Measurements from ENCODE around the gene PEAK3. TPM values are rescaled to one million over a fixed set of nuclear protein-coding genes. Genes with fewer than 3 reads are reported as not detected.

PEAK3 gene, protein sequence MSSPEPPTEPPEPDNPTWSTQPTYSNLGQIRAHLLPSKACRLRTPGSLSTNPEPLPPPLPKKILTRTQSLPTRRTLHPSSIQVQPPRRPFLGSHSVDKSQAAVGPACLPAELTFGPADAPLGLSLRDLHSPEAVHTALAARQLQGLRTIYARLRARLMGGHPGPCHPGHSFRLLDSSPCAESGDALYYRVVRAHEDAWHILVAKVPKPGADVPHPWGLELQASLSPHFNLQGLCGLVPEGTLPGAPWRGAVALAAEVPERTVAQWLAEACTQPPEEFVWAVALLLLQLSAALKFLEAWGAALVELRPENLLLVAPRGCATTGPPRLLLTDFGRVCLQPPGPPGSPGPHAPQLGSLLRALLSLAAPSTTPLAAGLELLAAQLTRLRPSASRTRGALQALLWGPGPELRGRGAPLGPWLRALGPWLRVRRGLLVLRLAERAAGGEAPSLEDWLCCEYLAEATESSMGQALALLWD
- 1 to 10 TPM in 1 of 2 donors, under 1 TPM in 1; 0.93 to 1.5 TPM for total RNA-seq
- under 1 TPM in 1 of 2 donors, not detected in 1; 0.88 TPM for polyA plus RNA-seq
- long read RNA-seq, donor 1, partial matches to known transcripts: 0 of 17 reads
- long read RNA-seq, donor 1, other reads (novel, unspliced or antisense): 17 of 17 reads
- long read RNA-seq, donor 2, partial matches to known transcripts: 0 of 3 reads
- long read RNA-seq, donor 2, other reads (novel, unspliced or antisense): 3 of 3 reads

DNA sequence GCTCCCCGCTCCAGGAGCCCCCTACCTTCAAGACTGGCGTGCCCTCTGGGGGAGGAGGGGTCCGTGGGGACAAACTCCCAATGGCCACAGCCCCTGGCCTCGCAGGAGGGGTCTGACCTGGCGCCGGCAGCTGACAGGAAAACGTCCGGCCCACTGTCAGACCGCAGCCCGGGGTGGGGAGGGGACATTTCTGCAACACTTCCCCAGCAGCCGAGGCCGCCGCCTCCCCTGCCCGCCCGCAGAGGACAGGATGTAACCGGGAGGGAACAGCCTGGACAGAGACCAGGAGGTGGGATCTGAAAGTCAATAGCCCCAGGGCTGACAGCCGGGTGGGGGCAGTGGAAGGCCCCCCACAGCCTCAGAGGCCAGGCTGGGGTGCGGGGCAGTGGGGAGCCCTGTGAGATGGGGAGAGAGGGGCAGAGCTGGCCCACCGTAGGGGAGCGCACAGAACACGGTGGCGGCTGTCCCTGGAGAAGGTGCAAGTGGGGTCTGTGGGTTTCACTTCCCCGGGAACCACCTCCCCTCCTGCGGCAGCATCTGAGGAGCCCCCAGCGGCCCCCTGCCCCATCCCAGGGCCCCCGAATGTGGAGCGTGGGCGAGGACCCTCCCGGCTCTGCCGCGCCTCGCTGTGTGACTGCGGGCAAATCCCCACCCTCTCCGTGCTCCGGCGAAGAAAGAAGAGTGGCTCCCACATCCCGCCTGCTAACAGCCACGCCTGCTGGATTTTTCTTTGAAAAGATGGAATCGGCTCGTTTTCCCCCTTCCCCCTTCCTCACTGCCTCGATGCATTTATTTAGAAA lies at the start of gene PEAK3:
Gene PEAK3, minus strand, starts transcription at position 114 of the 800 bp plus-strand sequence. CDS start 1,244 bp downstream, outside the sequence.
- H3K27me3 ChIP-seq (ENCODE audit: control insufficient read depth in 1 of 2, insufficient read depth in 2 of 2, low read length in 1 of 2): no peaks in the 10 kb centered on the region
- H3K4me1 ChIP-seq (ENCODE audit: control insufficient read depth in 1 of 2, insufficient read depth in 2 of 2, low read length in 2 of 2): no peaks in the 10 kb centered on the region
- ATAC-seq (ENCODE audit: low FRiP score): peak; percentile 56
- intact Hi-C loops (cut with DNase I): no loop called here
- H3K36me3 ChIP-seq (ENCODE audit: control insufficient read depth in 1 of 2, insufficient read depth in 2 of 2, low read length in 1 of 2): no peaks in the 10 kb centered on the region
- peak; percentile 89 to 90 for DNase-seq
- no peak within 1 kb of the TSS for H3K4me3 ChIP-seq (ENCODE audit: low read length in 2 of 2)
- 21 to 30% methylated on average over 38 to 41 of the region's 41 CpGs for WGBS, 2 donors
- no peak within 1 kb of the TSS for H3K27ac ChIP-seq (ENCODE audit: low read depth in 1 of 2, low read length in 2 of 2)
- H3K9me3 ChIP-seq (ENCODE audit: control insufficient read depth, low read length): no peaks in the 10 kb centered on the region

DNA sequence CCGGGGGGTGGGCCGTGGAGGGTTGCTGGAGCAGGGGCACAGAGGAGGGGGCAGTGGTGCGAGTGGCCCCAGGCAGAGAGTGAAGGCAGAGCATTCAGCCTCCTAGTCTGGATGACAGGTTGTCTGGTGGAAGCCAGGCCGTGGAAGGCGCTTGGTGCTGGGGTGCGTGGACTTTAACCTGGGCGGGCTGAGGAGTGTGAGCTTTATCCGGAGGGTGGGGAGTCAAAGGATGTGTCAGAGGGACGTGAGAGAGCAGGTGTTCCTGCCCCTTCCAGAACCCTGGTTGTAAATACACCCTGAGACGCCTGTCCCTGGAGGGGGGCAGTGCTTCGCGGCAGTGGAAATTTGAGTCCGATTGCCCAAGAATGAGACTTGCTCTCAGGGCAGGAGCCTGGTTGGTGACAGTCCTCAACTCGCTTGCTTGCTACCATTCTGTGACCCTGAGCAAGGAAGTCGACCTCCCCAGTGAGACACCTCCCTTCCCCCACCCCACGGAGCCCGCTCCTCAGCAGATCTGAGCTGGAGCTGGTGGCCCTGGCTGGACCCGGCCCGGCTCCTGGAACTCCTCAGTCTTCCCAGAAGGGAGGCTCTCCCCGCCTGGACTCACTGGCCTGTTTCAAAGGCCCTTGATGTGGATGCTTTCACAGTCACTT lies 48.8 kb upstream of the PEAK3 start:
- H3K27ac ChIP-seq (ENCODE audit: low read depth in 1 of 2, low read length in 2 of 2): no peak overlapping the region
- no peaks in the 10 kb centered on the region for H3K4me1 ChIP-seq (ENCODE audit: control insufficient read depth in 1 of 2, insufficient read depth in 2 of 2, low read length in 2 of 2)
- H3K4me3 ChIP-seq (ENCODE audit: low read length in 2 of 2): no peak overlapping the region
- intact Hi-C loops (cut with DNase I): no loop called here
- WGBS, 2 donors: 72 to 74% methylated on average over 20 of the region's 20 CpGs
- no peak for ATAC-seq (ENCODE audit: low FRiP score)
- H3K36me3 ChIP-seq (ENCODE audit: control insufficient read depth in 1 of 2, insufficient read depth in 2 of 2, low read length in 1 of 2): no peaks in the 10 kb centered on the region
- H3K9me3 ChIP-seq (ENCODE audit: control insufficient read depth, low read length): no peaks in the 10 kb centered on the region
- no peaks in the 10 kb centered on the region for H3K27me3 ChIP-seq (ENCODE audit: control insufficient read depth in 1 of 2, insufficient read depth in 2 of 2, low read length in 1 of 2)
- no peak for DNase-seq

DNA sequence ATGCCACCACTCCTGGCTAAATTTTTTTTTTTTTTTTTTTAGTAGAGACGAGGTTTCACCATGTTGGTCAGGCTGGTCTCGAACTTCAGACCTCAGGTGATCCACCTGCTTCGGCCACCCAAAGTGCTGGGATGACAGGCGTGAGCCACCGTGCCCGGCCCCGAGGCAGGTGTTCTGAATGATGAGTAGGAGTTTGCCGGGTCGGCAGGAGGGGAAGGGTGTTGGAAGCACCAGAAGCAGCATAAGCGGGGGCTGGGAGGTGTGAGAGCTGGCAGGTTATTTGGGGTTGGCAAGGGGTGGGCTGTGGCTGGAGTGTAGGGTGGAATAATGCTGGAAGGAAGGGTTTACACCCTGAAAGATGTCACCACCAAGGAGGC lies 48.3 kb upstream of the PEAK3 start:
- Histone ChIP-seq H3K4me1 (ENCODE audit: control insufficient read depth in 1 of 2, insufficient read depth in 2 of 2, low read length in 2 of 2) (no peaks in the 10 kb centered on the region), H3K36me3 (ENCODE audit: control insufficient read depth in 1 of 2, insufficient read depth in 2 of 2, low read length in 1 of 2) (no peaks in the 10 kb centered on the region), H3K9me3 (ENCODE audit: control insufficient read depth, low read length) (no peaks in the 10 kb centered on the region), H3K4me3 (ENCODE audit: low read length in 2 of 2) (no peak overlapping the region), H3K27ac (ENCODE audit: low read depth in 1 of 2, low read length in 2 of 2) (no peak overlapping the region), H3K27me3 (ENCODE audit: control insufficient read depth in 1 of 2, insufficient read depth in 2 of 2, low read length in 1 of 2) (no peaks in the 10 kb centered on the region)
- WGBS, 2 donors: 77 to 82% methylated on average over 10 of the region's 10 CpGs
- ATAC-seq (ENCODE audit: low FRiP score) (no peak), DNase-seq (no peak)
- intact Hi-C loops (cut with DNase I): no loop called here

DNA sequence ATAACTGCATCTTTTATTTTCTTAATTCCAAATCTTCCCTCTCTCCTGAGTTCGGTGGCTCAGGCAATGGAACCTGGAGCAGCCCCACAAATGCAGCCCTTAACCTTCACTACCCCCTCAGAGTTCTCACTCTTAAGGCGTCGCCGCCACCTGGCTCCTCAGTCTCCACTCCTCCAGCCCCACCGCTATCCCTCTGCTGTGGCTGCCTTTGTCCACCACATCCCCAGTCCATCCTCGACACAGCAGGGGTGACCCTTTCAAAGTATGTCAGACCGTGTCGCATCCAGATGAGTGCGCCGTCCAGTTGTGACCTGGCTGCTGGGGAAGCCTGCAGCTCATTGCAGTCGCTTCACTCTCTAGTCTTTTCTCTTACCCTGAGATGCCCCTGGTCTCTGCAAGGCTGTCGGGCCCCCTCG lies 47.5 kb upstream of the PEAK3 start:
- Histone ChIP-seq H3K36me3 (ENCODE audit: control insufficient read depth in 1 of 2, insufficient read depth in 2 of 2, low read length in 1 of 2) (no peaks in the 10 kb centered on the region), H3K27me3 (ENCODE audit: control insufficient read depth in 1 of 2, insufficient read depth in 2 of 2, low read length in 1 of 2) (no peaks in the 10 kb centered on the region), H3K27ac (ENCODE audit: low read depth in 1 of 2, low read length in 2 of 2) (no peak overlapping the region), H3K9me3 (ENCODE audit: control insufficient read depth, low read length) (no peaks in the 10 kb centered on the region), H3K4me3 (ENCODE audit: low read length in 2 of 2) (peak overlapping the region in 1 of 2 donors; percentile 75), H3K4me1 (ENCODE audit: control insufficient read depth in 1 of 2, insufficient read depth in 2 of 2, low read length in 2 of 2) (no peaks in the 10 kb centered on the region)
- no peak for DNase-seq
- ATAC-seq (ENCODE audit: low FRiP score): no peak
- intact Hi-C loops (cut with DNase I): loop anchor here in 1 of 2 donors (5.0 kb wide), 1 partner anchor 62 kb away; no protein-coding TSS in a partner anchor
- WGBS, 2 donors: 54 to 55% methylated on average over 13 of the region's 13 CpGs

DNA sequence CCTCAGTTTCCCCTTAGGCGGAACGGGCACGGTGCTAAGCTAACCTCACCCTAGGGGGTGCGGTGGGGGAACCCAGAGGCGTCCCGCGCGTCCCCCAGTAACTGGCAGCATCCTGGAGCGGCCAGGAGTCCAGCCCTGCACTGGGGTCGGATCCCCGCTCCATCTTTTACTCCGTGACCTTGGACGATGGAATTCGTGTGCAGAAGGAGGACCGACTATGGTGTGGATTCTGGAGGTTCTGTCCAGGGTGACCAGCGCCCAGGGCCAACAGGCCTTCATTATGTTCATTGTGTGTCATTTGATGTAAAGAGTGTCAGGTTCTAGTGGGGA lies 47.1 kb upstream of the PEAK3 start:
- Histone ChIP-seq H3K4me1 (ENCODE audit: control insufficient read depth in 1 of 2, insufficient read depth in 2 of 2, low read length in 2 of 2) (no peaks in the 10 kb centered on the region), H3K36me3 (ENCODE audit: control insufficient read depth in 1 of 2, insufficient read depth in 2 of 2, low read length in 1 of 2) (no peaks in the 10 kb centered on the region), H3K27me3 (ENCODE audit: control insufficient read depth in 1 of 2, insufficient read depth in 2 of 2, low read length in 1 of 2) (no peaks in the 10 kb centered on the region), H3K9me3 (ENCODE audit: control insufficient read depth, low read length) (no peaks in the 10 kb centered on the region), H3K27ac (ENCODE audit: low read depth in 1 of 2, low read length in 2 of 2) (no peak overlapping the region), H3K4me3 (ENCODE audit: low read length in 2 of 2) (peak overlapping the region; percentile 66 to 75)
- WGBS, 2 donors: 1 to 2% methylated on average over 15 to 16 of the region's 16 CpGs
- intact Hi-C loops (cut with DNase I): loop anchor here in 1 of 2 donors (5.0 kb wide), 1 partner anchor 62 kb away; no protein-coding TSS in a partner anchor
- no peak for DNase-seq
- no peak for ATAC-seq (ENCODE audit: low FRiP score)

DNA sequence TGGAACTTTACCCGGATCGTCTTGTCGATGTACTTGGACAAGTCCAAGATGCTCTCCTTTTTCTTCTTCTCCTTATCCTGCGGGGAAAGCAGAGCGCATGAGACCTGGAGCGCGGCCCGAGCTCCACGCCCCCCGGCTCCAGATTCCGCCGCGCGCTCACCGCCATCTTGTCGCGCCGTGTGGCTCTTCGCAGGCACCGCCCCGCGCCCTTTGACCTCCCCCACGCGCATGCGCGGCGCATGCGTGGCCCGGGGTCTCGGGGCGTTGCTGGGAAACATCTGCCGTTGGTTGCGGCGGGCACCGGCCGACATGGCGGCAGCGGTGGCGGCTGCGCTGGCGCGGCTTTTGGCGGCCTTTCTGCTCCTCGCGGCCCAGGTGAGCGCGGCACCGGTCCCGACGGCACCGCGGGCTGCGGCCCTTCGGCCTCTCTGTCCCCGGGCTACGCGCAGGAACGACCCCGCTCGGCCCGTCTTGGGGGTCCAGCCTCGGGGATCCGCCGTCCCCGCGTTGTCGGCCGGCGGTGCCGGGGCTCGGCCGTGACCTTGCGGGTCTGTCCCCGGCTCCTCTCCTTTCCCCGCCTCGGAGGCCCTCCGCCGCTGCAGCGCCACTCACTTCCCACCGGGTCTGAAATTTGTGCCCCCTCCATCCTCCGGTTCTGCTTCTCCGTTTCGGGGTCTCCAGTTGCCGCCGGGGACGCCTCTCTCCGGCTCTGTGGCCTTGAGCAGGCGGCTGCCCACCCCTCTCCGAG lies 46.6 kb upstream of the PEAK3 start, which contains the start of the genes LSM7 and SPPL2B:
Gene LSM7, minus strand, starts transcription at position 186 of the 748 bp plus-strand sequence. Its CDS starts 20 bp downstream, at position 166.
Gene SPPL2B, plus strand, starts transcription at position 284 of the 748 bp plus-strand sequence. Its CDS starts 26 bp downstream, at position 310.
- WGBS, 2 donors: 0 to 1% methylated on average over 60 to 89 of the region's 89 CpGs
- H3K27me3 ChIP-seq (ENCODE audit: control insufficient read depth in 1 of 2, insufficient read depth in 2 of 2, low read length in 1 of 2): no peaks in the 10 kb centered on the region
- peak within 1 kb of the TSS in 1 of 2 donors; percentile 4 for H3K27ac ChIP-seq (ENCODE audit: low read depth in 1 of 2, low read length in 2 of 2)
- H3K36me3 ChIP-seq (ENCODE audit: control insufficient read depth in 1 of 2, insufficient read depth in 2 of 2, low read length in 1 of 2): no peaks in the 10 kb centered on the region
- H3K4me1 ChIP-seq (ENCODE audit: control insufficient read depth in 1 of 2, insufficient read depth in 2 of 2, low read length in 2 of 2): no peaks in the 10 kb centered on the region
- peak within 1 kb of the TSS; percentile 75 to 80 for H3K4me3 ChIP-seq (ENCODE audit: low read length in 2 of 2)
- ATAC-seq (ENCODE audit: low FRiP score) (peak; percentile 94), DNase-seq (peak; percentile 93 to 97)
- intact Hi-C loops (cut with DNase I): loop anchor here in 1 of 2 donors (5.0 kb wide), 1 partner anchor 61 kb away; no protein-coding TSS in a partner anchor
- no peaks in the 10 kb centered on the region for H3K9me3 ChIP-seq (ENCODE audit: control insufficient read depth, low read length)

DNA sequence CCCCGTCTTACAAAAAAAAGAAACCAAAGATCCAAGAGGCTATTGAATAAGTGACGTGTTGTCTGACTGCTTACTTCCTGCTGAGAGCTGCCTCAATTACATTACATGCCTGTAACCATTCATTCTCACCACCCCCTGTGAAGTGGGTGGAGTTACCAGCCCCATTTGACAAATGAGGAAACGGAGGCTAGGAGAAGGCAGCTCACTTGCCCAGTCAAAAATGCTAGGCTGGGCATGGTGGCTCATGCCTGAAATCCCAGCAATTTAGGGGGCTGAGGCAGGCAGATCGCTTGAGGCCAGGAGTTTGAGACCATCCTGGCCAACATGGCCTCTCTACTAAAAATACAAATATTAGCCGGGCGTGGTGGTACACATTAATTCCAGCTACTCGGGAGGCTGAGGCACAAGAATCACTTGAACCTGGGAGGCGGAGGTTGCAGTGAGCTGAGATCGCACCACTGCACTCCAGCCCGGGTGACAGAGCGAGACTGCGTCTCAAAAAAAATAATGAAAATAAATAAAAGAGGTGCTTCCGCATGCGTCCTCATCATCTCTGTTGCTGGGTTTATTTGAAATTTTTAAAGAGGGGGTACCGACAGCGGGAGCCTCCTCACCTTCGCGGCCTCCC lies 45.9 kb upstream of the PEAK3 start:
- WGBS, 2 donors: 1% methylated on average over 18 of the region's 18 CpGs
- intact Hi-C loops (cut with DNase I): loop anchor here in 1 of 2 donors (5.0 kb wide), 1 partner anchor 61 kb away; no protein-coding TSS in a partner anchor
- ATAC-seq (ENCODE audit: low FRiP score): no peak

More for the DNA sequence above, 45.9 kb upstream of the PEAK3 start:
- no peak overlapping the region for H3K27ac ChIP-seq (ENCODE audit: low read depth in 1 of 2, low read length in 2 of 2)
- DNase-seq: no peak
- H3K9me3 ChIP-seq (ENCODE audit: control insufficient read depth, low read length): no peaks in the 10 kb centered on the region
- no peaks in the 10 kb centered on the region for H3K27me3 ChIP-seq (ENCODE audit: control insufficient read depth in 1 of 2, insufficient read depth in 2 of 2, low read length in 1 of 2)
- no peaks in the 10 kb centered on the region for H3K36me3 ChIP-seq (ENCODE audit: control insufficient read depth in 1 of 2, insufficient read depth in 2 of 2, low read length in 1 of 2)
- H3K4me3 ChIP-seq (ENCODE audit: low read length in 2 of 2): peak overlapping the region; percentile 75 to 80
- no peaks in the 10 kb centered on the region for H3K4me1 ChIP-seq (ENCODE audit: control insufficient read depth in 1 of 2, insufficient read depth in 2 of 2, low read length in 2 of 2)

All from aorta (tissue), 5 donors.